ENCODE measurements around the gene ATAD5.

The ATAD5 gene

DNA sequence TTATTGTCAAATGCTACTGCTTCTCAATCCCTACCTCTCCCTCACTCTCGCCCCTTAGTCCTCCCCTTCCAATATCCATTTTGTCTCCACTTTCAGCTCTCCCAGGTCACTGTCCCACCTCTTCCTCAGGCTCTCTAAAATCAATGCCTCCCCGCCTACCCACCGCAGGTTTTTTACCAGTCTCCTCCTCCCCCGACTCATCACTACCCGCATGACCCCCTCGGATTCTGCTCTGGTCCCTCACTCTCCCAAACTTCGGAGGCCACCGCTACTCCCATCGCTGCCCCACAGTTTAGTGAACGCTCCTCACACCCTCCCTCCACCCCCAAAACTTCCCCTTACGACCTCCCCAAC lies 7.8 kb upstream of the ATAD5 start:
- no peak for DNase-seq (ENCODE audit: extremely low read depth, low read depth)
- TF ChIP-seq, protein P1, sequence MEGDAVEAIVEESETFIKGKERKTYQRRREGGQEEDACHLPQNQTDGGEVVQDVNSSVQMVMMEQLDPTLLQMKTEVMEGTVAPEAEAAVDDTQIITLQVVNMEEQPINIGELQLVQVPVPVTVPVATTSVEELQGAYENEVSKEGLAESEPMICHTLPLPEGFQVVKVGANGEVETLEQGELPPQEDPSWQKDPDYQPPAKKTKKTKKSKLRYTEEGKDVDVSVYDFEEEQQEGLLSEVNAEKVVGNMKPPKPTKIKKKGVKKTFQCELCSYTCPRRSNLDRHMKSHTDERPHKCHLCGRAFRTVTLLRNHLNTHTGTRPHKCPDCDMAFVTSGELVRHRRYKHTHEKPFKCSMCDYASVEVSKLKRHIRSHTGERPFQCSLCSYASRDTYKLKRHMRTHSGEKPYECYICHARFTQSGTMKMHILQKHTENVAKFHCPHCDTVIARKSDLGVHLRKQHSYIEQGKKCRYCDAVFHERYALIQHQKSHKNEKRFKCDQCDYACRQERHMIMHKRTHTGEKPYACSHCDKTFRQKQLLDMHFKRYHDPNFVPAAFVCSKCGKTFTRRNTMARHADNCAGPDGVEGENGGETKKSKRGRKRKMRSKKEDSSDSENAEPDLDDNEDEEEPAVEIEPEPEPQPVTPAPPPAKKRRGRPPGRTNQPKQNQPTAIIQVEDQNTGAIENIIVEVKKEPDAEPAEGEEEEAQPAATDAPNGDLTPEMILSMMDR (IDR thresholded peaks at IDR 0.05; ENCODE audit: low read depth, low read length, missing control alignments), result no peak
- H3K4me3 ChIP-seq (replicated peaks; ENCODE audit: low read depth, low read length), result peak overlapping the region; percentile 78

- peak within 1 kb of the TSS; percentile 78 for H3K4me3 ChIP-seq (replicated peaks; ENCODE audit: low read depth, low read length)
- DNase-seq (ENCODE audit: extremely low read depth, low read depth), result peak; percentile 45
- TF ChIP-seq, protein P1 (IDR thresholded peaks at IDR 0.05; ENCODE audit: low read depth, low read length, missing control alignments), result peak; percentile 17
Measured at GRCh38 chr17:30824356-30825145, 7.2 kb upstream of the ATAD5 start, which contains the start of gene CRLF3. CRLF3 (minus strand) TSS chr17:30824692; CDS start chr17:30824651, 41 bp downstream.

GRCh38 chr17:30827082-30827481 lies 4.7 kb upstream of the ATAD5 start:
- DNase-seq (ENCODE audit: extremely low read depth, low read depth), result no peak
- no peak overlapping the region for H3K4me3 ChIP-seq (replicated peaks; ENCODE audit: low read depth, low read length)
- TF ChIP-seq, protein P1 (IDR thresholded peaks at IDR 0.05; ENCODE audit: low read depth, low read length, missing control alignments), result no peak

DNA sequence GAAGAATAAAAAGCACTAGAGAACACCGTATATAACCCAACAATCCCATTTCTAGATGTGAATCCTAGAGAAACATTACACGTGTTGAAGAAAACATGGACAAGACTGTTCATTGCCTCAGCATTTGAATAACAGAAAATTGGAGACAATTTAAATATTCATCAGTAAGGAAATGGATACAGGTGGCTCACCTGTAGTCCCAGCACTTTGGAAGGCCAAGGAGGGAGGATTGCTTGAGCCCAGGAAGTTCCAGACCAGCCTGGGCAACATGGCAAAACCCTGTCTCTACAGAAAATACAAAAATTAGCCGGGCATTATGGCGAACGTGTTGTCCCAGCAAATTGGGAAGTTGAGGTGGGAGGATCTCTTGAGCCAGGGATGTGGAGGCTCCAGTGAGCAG lies 2.7 kb upstream of the ATAD5 start:
- TF ChIP-seq, protein P1 (IDR thresholded peaks at IDR 0.05; ENCODE audit: low read depth, low read length, missing control alignments), result no peak
- no peak for DNase-seq (ENCODE audit: extremely low read depth, low read depth)
- H3K4me3 ChIP-seq (replicated peaks; ENCODE audit: low read depth, low read length), result no peak overlapping the region

DNA sequence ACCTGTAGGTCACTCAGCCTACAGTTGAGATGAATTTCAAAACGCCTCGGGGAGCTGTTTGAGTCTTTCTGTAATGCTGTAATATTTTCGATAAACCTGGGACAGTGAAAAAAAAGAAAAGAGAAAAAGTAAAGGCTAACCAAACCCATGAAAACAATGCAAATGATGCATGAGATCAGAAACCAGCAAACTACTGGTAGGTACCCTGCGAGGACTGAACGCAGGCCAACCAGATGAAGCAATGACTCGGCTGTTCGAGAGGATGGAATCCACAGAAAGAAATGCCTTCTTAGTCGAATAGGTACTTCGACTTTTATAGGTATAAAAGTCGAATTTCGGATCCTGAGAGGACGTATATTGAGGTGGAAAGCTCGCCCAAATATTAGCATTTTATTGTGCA lies 509 bp upstream of the ATAD5 start:
- H3K4me3 ChIP-seq (replicated peaks; ENCODE audit: low read depth, low read length), result peak overlapping the region; percentile 96
- DNase-seq (ENCODE audit: extremely low read depth, low read depth), result no peak
- TF ChIP-seq, protein P1 (IDR thresholded peaks at IDR 0.05; ENCODE audit: low read depth, low read length, missing control alignments), result no peak

- TF ChIP-seq, protein P1 (IDR thresholded peaks at IDR 0.05; ENCODE audit: low read depth, low read length, missing control alignments), result no peak
- no peak for DNase-seq (ENCODE audit: extremely low read depth, low read depth)
Measured at GRCh38 chr17:30832438-30833124, 815 bp downstream of the ATAD5 start.

More at GRCh38 chr17:30832438-30833124, 815 bp downstream of the ATAD5 start:
- H3K4me3 ChIP-seq (replicated peaks; ENCODE audit: low read depth, low read length), result peak overlapping the region; percentile 96
